ENCODE data around the gene ARHGEF26.

GRCh38 chr3:154275292-154275691 is 154.1 kb downstream of the ARHGEF26 start:
- TF ChIP-seq CTCF (IDR thresholded peaks at IDR 0.05) (no peak), POLR2A (IDR thresholded peaks at IDR 0.05) (no peak)

Measured in body of pancreas (tissue), 4 donors.